HG03342 (cell line): ENCODE measurements around the gene CHMP5.
"Not testable (repeated sequence)": the region's sequence is repeated elsewhere in the genome, so short reads cannot be mapped to it uniquely, and the experiment has no call there.

Experiments used
- ATAC-seq: cut with Tn5 transposase; IDR thresholded peaks from one replicate; pipeline ENCODE4 v1.9.1; 2021; ENCODE audit warnings: mild to moderate bottlenecking, moderate library complexity; ENCODE audit not compliant: unreplicated experiment

CHMP5 gene

DNA sequence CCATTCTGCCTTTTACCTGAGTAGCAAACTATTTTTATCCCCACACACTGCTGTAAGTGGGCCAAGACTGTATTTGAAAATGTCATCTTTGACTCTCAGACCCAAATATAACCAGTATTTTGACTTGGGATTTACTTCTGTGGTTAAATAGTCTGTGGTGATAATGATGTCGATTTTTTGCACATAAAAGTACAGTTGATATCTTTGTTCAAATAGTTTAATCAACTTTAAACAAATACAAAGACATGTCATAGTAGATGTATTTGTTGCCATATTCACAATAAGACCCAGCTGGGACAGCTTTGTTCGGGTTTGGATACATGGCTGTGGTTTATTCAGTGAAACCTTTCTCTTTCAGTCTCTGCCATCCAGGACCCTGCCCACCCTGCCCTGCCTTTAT is 45.9 kb downstream of the CHMP5 start:
- ATAC-seq: no peak

GRCh38 chr9:33311953-33312352 is 47.1 kb downstream of the CHMP5 start:
- ATAC-seq: no peak

- no peak for ATAC-seq
Measured at GRCh38 chr9:33315371-33315770, 50.5 kb downstream of the CHMP5 start.

- not testable (repeated sequence) for ATAC-seq
Measured at GRCh38 chr9:33317136-33317535, 52.3 kb downstream of the CHMP5 start.

GRCh38 chr9:33318225-33318624 is 53.4 kb downstream of the CHMP5 start:
- ATAC-seq: no peak

DNA sequence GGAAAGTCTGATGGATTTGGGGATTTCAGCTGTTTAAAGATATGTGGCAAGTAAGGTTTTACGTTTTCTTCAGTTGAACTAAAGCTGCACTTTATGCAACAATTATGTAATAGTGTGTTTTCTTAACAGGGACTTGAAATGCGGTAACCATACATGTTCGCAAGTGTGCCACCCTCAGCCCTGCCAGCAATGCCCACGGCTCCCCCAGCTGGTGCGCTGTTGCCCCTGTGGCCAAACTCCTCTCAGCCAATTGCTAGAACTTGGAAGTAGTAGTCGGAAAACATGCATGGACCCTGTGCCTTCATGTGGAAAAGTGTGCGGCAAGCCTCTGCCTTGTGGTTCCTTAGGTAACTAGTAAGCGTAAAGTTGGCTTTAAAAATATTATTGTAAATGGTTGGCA is 53.9 kb downstream of the CHMP5 start:
- ATAC-seq: no peak

DNA sequence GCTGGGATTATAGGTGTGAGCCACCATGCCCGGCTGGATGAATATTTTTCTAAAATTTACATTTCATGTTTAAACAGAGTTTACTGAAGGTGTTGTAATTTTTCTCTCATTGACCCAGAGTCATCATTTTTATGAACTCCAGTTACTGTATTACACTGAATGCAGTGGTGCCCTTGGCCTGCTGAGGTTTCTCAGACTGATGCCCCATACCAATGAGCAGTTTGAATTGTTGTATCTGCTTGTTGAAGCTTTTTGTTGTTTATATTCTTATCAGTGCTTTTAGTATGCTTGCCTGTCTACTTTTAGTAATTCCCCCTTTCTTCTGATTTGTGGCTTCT is 55.4 kb downstream of the CHMP5 start:
- no peak for ATAC-seq

DNA sequence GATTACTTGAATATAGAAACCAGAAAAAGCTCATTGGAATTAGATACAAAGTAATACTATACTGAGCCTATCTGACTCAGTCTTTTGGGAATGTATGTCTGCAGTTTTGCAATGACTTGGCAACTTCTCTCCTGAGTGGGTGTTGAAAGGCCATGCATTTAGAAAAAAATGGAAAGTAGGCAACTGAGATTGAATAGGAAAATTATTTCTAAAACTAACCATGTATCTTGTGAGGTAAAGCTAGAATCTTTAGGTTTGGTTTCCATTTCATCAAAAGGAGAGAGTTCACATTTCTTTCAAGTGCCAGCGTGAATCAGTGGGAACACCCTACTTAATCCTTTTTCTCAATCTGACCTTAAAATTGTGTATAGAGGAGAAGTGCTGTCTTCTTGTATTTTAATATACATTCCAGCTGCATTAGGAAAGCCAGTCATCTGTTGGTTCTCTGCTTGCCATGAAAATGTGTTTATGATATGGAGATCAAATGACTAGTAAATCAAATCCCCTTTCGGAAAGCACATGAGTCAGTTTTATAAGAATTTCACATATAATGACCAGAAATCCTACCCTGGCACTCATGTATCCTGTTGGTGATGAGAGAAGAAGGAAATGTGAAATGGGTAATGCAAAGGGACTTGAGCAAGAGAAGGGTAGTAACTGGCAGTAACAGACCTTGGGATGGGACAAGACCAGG is 55.9 kb downstream of the CHMP5 start:
- ATAC-seq: no peak

DNA sequence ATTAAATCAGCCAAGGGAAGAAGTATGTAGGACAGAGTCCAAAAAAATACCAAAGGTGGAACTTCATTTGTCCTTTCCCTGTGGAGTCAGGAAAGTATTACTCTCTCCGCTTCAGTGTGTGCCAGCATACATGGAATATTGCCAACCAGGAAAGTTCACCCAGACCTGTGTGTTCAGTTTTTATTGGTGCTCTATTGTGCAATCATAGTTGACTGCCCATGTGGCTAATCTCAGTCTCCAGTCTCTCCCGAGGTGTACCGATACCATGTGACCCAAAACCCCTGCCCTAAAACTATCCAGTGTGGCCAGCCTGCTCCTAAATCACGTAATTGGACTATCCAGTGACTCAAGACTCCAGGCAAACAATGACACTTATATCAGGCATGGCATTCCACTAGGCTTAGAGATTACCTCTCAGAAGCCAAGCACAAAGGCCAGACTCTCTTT is 64.3 kb downstream of the CHMP5 start:
- no peak for ATAC-seq

- ATAC-seq: no peak
Measured at GRCh38 chr9:33329979-33330378, 65.1 kb downstream of the CHMP5 start.

DNA sequence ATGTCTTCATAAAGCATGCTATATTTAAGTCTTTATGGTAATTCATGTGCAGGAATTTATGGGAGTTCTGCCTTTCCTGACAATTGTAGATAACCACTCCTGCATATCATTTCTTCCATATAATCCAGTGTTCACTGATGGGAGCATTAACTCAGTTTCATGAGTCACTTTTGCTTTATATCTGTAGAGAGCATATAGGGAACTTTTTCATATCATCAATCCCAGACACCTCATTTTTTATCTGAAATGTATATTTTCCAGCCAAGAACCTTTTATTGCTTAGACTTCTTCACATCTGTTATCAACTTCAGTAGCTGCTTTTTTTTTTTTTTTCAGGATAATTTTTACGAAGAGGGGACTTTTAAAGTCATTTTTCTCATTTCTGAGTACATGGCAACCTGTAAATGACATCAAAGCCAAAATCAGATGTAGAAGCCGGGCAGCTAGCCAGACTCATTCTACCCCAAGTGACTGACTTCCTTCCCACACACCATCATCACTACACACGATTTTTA is 66.6 kb downstream of the CHMP5 start:
- no peak for ATAC-seq
